ENCODE measurements around the gene CNTN1.

GRCh38 chr12:40989785-40990184 lies 297.5 kb downstream of the CNTN1 start:
- no peak for TF ChIP-seq CTCF (IDR thresholded peaks at IDR 0.05 in 8 of 11, conservative IDR thresholded peaks at IDR 0.05 in 3 of 11)
- no peak for TF ChIP-seq POLR2A (IDR thresholded peaks at IDR 0.05)
- no peak for TF ChIP-seq POLR2AphosphoS5 (IDR thresholded peaks at IDR 0.05)
